Esophagus squamous epithelium (tissue), 5 donors: ENCODE results near the gene BICC1. TPM values are rescaled to one million over a fixed set of nuclear protein-coding genes. Genes with fewer than 3 reads are reported as not detected.

Experiments
- DNase-seq: peaks from one replicate; lab custom pipeline; 2025; lab: John Stamatoyannopoulos, UW
- H3K27ac ChIP-seq, 4 donors: fragments of 200-600 bp; sonication (generic); one replicate each; pipeline ENCODE4 v1.5.1; 2016 to 2019; ENCODE audit warnings: mild to moderate bottlenecking in 1 of 4
- H3K27me3 ChIP-seq, 4 donors: fragments of 200-600 bp; sonication (generic); 1 replicate in 3 of 4; 2 replicates in 1 of 4; pipeline versions ENCODE4 v1.5.1 to v1.6.0; 2017 to 2021; ENCODE audit warnings: antibody characterized with exemption in 1 of 4
- H3K36me3 ChIP-seq, 3 donors: fragments of 200-600 bp; sonication (generic); one replicate each; pipeline ENCODE4 v1.5.1; 2016 to 2019
- H3K4me1 ChIP-seq, 3 donors: fragments of 200-600 bp; sonication (generic); one replicate each; pipeline ENCODE4 v1.5.1; 2017 to 2019
- H3K4me3 ChIP-seq, 4 donors: fragments of 200-600 bp; sonication (generic); 1 replicate in 3 of 4; 2 replicates in 1 of 4; pipeline ENCODE4 v1.5.1; 2016 to 2019; ENCODE audit warnings: mild to moderate bottlenecking in 2 of 4, moderate library complexity in 1 of 4
- H3K9me3 ChIP-seq, 3 donors: fragments of 200-600 bp; sonication (generic); one replicate each; pipeline ENCODE4 v1.5.1; 2016 to 2019
- POLR2A ChIP-seq, 4 donors: fragments of 450-650 bp; IDR thresholded peaks; one replicate each; pipeline ENCODE4 v1.6.1; 2017; ENCODE audit warnings: antibody characterized with exemption in 4 of 4, mild to moderate bottlenecking in 4 of 4, moderate library complexity in 3 of 4
- WGBS, 2 donors: methylation state at CpG; one replicate each; pipeline ENCODE4 v1.1.5; 2018; 5-methylcytosine and 5-hydroxymethylcytosine counted together
- intact Hi-C: fragments of 100-400 bp; cut with DNase I; formaldehyde crosslinking; loops from one replicate; pipeline ENCODE4 v1.15.0; 2022
- total RNA-seq, 4 donors: library from RNA; depleted of rRNA; stranded (reverse); fragments of >200 nt; gene quantifications; one replicate each; pipeline ENCODE4 v1.1.0, GENCODE V29; 2016
- TF ChIP-seq, protein P1 (sequence below), 6 experiments: fragments of 450-650 bp in 4 of 6; fragments of 200-600 bp in 2 of 6; sonication (generic) in 2 of 6; IDR thresholded peaks; one replicate each; pipeline ENCODE4 v1.5.1; 2016 to 2019; ENCODE audit warnings: antibody characterized with exemption in 6 of 6, mild to moderate bottlenecking in 4 of 6, moderate library complexity in 4 of 6
- donor health status: DM: yes; HTN: yes; CAD: no.

The BICC1 gene
- total RNA-seq, 4 donors from 2014 or later: 0.11 to 8.2 (median 2.0) TPM

- Histone ChIP-seq H3K9me3 (no peaks in the 10 kb centered on the region), H3K36me3 (no peaks in the 10 kb centered on the region), H3K4me3 (no peak overlapping the region), H3K27me3 (no peaks in the 10 kb centered on the region), H3K27ac (no peak overlapping the region), H3K4me1 (no peaks in the 10 kb centered on the region)
- intact Hi-C loops: no loop called here
- WGBS, 2 donors: 61 to 74% methylated on average over 2 of the region's 2 CpGs
- DNase-seq: no peak
- TF ChIP-seq, protein P1, sequence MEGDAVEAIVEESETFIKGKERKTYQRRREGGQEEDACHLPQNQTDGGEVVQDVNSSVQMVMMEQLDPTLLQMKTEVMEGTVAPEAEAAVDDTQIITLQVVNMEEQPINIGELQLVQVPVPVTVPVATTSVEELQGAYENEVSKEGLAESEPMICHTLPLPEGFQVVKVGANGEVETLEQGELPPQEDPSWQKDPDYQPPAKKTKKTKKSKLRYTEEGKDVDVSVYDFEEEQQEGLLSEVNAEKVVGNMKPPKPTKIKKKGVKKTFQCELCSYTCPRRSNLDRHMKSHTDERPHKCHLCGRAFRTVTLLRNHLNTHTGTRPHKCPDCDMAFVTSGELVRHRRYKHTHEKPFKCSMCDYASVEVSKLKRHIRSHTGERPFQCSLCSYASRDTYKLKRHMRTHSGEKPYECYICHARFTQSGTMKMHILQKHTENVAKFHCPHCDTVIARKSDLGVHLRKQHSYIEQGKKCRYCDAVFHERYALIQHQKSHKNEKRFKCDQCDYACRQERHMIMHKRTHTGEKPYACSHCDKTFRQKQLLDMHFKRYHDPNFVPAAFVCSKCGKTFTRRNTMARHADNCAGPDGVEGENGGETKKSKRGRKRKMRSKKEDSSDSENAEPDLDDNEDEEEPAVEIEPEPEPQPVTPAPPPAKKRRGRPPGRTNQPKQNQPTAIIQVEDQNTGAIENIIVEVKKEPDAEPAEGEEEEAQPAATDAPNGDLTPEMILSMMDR (IDR thresholded peaks at IDR 0.05): no peak
- TF ChIP-seq POLR2A (IDR thresholded peaks at IDR 0.05): no peak
These were observed 210.5 kb downstream of the BICC1 start for GRCh38 chr10:58723186-58723585.

GRCh38 chr10:58723966-58724365, 211.3 kb downstream of the BICC1 start:
- Histone ChIP-seq H3K27ac (no peak overlapping the region), H3K4me1 (no peaks in the 10 kb centered on the region), H3K4me3 (no peak overlapping the region), H3K36me3 (no peaks in the 10 kb centered on the region), H3K27me3 (no peaks in the 10 kb centered on the region), H3K9me3 (no peaks in the 10 kb centered on the region)
- DNase-seq: no peak
- WGBS, 2 donors: 16 to 28% methylated on average over 1 of the region's 1 CpG
- TF ChIP-seq, protein P1 (IDR thresholded peaks at IDR 0.05): no peak
- no peak for TF ChIP-seq POLR2A (IDR thresholded peaks at IDR 0.05)
- intact Hi-C loops: no loop called here

- WGBS, 2 donors: 57 to 84% methylated on average over 1 to 5 of the region's 5 CpGs
- H3K27ac ChIP-seq: no peak overlapping the region
- H3K4me1 ChIP-seq: no peaks in the 10 kb centered on the region
These were observed 212.1 kb downstream of the BICC1 start for GRCh38 chr10:58724781-58725180.

DNA sequence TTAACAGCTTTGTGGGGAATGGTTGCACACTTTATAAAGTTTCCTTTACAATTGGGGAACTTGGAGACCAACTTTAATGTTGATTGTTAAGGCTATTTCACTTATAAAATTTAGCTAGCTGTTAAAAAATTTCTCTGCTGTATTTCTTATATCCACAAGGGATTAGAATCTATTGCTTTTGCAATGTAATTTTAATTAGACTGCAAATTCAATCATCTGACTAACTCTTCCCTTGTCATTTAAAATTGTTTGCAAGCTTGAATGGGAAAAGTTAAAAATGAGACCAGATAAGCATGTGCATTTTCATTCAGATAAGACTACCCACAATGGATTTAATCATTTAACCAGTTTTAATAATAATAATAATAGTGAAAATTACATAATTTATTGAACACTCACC, 213.2 kb downstream of the BICC1 start:
- DNase-seq: no peak
- Histone ChIP-seq H3K4me1 (no peaks in the 10 kb centered on the region), H3K27ac (no peak overlapping the region), H3K27me3 (no peaks in the 10 kb centered on the region), H3K9me3 (peaks cover 0 to under 1% (median 0%) of the 10 kb centered on the region in 3 donors), H3K36me3 (no peaks in the 10 kb centered on the region), H3K4me3 (no peak overlapping the region)
- no peak for TF ChIP-seq POLR2A (IDR thresholded peaks at IDR 0.05)
- intact Hi-C loops: no loop called here

More at GRCh38 chr10:58724781-58725180, 212.1 kb downstream of the BICC1 start:
- Histone ChIP-seq H3K9me3 (no peaks in the 10 kb centered on the region), H3K4me3 (no peak overlapping the region), H3K27me3 (no peaks in the 10 kb centered on the region), H3K36me3 (no peaks in the 10 kb centered on the region)
- intact Hi-C loops: no loop called here
- no peak for DNase-seq
- TF ChIP-seq, protein P1 (IDR thresholded peaks at IDR 0.05): no peak
- TF ChIP-seq POLR2A (IDR thresholded peaks at IDR 0.05): no peak

DNA sequence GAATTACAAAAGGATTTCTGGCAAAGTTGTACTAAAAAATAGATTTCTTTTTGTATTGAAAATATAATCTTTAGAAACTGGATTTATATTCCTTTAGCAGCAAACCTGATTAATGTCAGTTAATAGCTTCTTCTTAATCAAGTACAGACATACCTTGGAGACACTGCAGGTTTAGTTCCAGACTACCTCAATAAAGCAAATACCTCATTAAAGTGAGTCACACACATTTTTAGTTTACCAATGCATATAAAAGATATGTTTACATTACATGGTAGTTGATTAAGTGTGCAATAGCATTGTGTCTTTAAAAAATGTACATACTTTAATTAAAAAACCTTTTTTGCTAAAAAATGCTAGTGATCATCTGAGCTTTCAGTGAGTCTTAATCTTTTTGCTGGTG, 215.0 kb downstream of the BICC1 start:
- H3K9me3 ChIP-seq: peaks cover 0 to 9% (median 0%) of the 10 kb centered on the region in 3 donors
- no peaks in the 10 kb centered on the region for H3K36me3 ChIP-seq
- H3K4me3 ChIP-seq: no peak overlapping the region
- H3K4me1 ChIP-seq: no peaks in the 10 kb centered on the region
- H3K27me3 ChIP-seq: no peaks in the 10 kb centered on the region
- no peak for TF ChIP-seq POLR2A (IDR thresholded peaks at IDR 0.05)
- TF ChIP-seq, protein P1 (IDR thresholded peaks at IDR 0.05): no peak
- intact Hi-C loops: no loop called here
- no peak overlapping the region for H3K27ac ChIP-seq
- DNase-seq: no peak

GRCh38 chr10:58731276-58731675, 218.6 kb downstream of the BICC1 start:
- intact Hi-C loops: no loop called here

More at GRCh38 chr10:58731276-58731675, 218.6 kb downstream of the BICC1 start:
- Histone ChIP-seq H3K4me3 (no peak overlapping the region), H3K4me1 (no peaks in the 10 kb centered on the region), H3K27ac (no peak overlapping the region), H3K9me3 (peaks cover 0 to 9% (median 0%) of the 10 kb centered on the region in 3 donors), H3K36me3 (no peaks in the 10 kb centered on the region), H3K27me3 (no peaks in the 10 kb centered on the region)
- TF ChIP-seq, protein P1 (IDR thresholded peaks at IDR 0.05): no peak
- TF ChIP-seq POLR2A (IDR thresholded peaks at IDR 0.05): no peak
- 85 to 91% methylated on average over 3 of the region's 3 CpGs for WGBS, 2 donors
- DNase-seq: no peak
